Inflammatory macrophage treated with lipopolysaccharide for 1 hour (primary cell): ENCODE measurements around the gene ANGPT4.

ENCODE experiments used
- DNase-seq, 2 donors: peaks; one replicate each; pipeline ENCODE4 v3.0.0-alpha.2; 2020 to 2022

The ANGPT4 gene

GRCh38 chr20:821046-821730 lies 94.9 kb downstream of the ANGPT4 start:
- no peak for DNase-seq

- no peak for DNase-seq
These were observed 95.7 kb downstream of the ANGPT4 start for GRCh38 chr20:820323-820953.
